Thoracic aorta (tissue), 2 donors: Measurements from ENCODE around the gene DENND5B. TPM values are rescaled to one million over a fixed set of nuclear protein-coding genes. Genes with fewer than 3 reads are reported as not detected.

ENCODE experiments used
- ATAC-seq: fragments of 150-250 bp; one replicate; pipeline ENCODE4 v1.8.0; 2017; ENCODE audit warnings: low read depth; ENCODE audit not compliant: insufficient number of reproducible peaks, low FRiP score
- DNase-seq: peaks from one replicate; pipeline ENCODE4 v3.0.0-alpha.2; 2020; ENCODE audit warnings: low spot score
- H3K27ac ChIP-seq, 2 donors: fragments of 200-600 bp; sonication (generic); 1 replicate in 1 of 2; 2 replicates in 1 of 2; pipeline ENCODE4 v1.5.1; 2016; ENCODE audit warnings: mild to moderate bottlenecking in 2 of 2, moderate library complexity in 2 of 2
- H3K27me3 ChIP-seq: fragments of 200-600 bp; sonication (generic); replicated peaks from 2 replicates; pipeline ENCODE4 v1.6.0; 2016; ENCODE audit warnings: mild to moderate bottlenecking; ENCODE audit not compliant: insufficient read depth
- H3K36me3 ChIP-seq: fragments of 200-600 bp; sonication (generic); one replicate; pipeline ENCODE4 v1.5.1; 2016
- H3K4me1 ChIP-seq, 2 donors: fragments of 200-600 bp; sonication (generic); 1 replicate in 1 of 2; 2 replicates in 1 of 2; pipeline versions ENCODE4 v1.5.1 to v1.6.0; 2016; ENCODE audit warnings: low read depth in 2 of 2, mild to moderate bottlenecking in 1 of 2; ENCODE audit not compliant: control insufficient read depth in 1 of 2
- H3K4me3 ChIP-seq: fragments of 200-600 bp; sonication (generic); 2 replicates; pipeline ENCODE4 v1.5.1; 2016; ENCODE audit warnings: mild to moderate bottlenecking
- H3K9me3 ChIP-seq: fragments of 200-600 bp; sonication (generic); 2 replicates; pipeline ENCODE4 v1.5.1; 2016
- total RNA-seq, 2 donors: library from RNA; depleted of rRNA; stranded (reverse); fragments of >200 nt; gene quantifications; one replicate each; pipeline versions ENCODE4 v1.1.0 to v1.2.3, GENCODE V29; 2016
- TF ChIP-seq, protein P1 (sequence below): fragments of 200-600 bp; sonication (generic); IDR thresholded peaks from one replicate; pipeline ENCODE4 v1.5.1; 2019; ENCODE audit warnings: antibody characterized with exemption

DENND5B gene
- total RNA-seq, 2 donors from 2014 or later: 28.6 to 43.9 TPM

DNA sequence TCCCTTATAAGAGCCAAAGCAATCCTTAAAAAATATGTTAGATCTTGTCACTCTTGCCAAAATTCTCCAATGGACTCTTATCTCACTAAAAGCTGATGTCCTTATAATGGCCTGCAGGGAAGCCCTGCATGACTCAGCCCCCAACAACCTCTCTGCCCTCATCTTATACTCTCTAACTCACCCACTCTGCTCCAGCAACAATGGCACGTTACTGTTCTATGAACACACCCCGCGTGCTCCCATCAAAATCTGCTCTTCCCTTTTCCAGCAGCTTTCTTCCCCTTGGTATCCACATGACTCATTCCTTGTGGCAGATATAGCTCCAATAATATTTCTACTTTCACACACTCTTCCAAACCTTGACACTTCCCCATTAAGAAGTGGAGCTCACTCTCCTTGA, 108.1 kb downstream of the DENND5B start:
- no peak for ATAC-seq

DNA sequence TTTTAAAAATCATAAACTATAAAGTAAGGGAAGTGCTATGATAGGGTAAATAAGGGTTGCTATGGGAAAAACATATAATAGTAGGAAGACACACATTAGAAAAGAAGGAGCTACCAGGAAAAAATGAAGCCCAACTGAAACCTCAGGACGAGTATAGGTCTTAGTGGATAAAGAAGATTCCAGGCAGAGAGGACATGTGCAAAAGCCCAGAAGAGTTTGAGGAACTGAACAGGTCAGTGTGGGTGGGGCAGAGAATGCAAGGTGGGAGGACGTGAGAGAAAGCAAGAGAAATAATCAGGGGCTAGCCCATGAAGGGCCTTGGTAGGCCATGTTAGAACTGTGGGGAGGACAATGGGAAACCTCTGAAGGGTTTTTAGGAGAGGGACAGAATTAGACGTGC, 109.5 kb downstream of the DENND5B start:
- peaks cover 2 to 8% of the 10 kb centered on the region in 2 donors for H3K4me1 ChIP-seq

More for the DNA sequence above, 108.1 kb downstream of the DENND5B start:
- no peak for DNase-seq
- H3K4me3 ChIP-seq: no peak overlapping the region
- TF ChIP-seq, protein P1, sequence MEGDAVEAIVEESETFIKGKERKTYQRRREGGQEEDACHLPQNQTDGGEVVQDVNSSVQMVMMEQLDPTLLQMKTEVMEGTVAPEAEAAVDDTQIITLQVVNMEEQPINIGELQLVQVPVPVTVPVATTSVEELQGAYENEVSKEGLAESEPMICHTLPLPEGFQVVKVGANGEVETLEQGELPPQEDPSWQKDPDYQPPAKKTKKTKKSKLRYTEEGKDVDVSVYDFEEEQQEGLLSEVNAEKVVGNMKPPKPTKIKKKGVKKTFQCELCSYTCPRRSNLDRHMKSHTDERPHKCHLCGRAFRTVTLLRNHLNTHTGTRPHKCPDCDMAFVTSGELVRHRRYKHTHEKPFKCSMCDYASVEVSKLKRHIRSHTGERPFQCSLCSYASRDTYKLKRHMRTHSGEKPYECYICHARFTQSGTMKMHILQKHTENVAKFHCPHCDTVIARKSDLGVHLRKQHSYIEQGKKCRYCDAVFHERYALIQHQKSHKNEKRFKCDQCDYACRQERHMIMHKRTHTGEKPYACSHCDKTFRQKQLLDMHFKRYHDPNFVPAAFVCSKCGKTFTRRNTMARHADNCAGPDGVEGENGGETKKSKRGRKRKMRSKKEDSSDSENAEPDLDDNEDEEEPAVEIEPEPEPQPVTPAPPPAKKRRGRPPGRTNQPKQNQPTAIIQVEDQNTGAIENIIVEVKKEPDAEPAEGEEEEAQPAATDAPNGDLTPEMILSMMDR: no peak
- no peaks in the 10 kb centered on the region for H3K9me3 ChIP-seq
- no peaks in the 10 kb centered on the region for H3K27me3 ChIP-seq
- H3K36me3 ChIP-seq: peaks cover 5% of the 10 kb centered on the region
- no peak overlapping the region for H3K27ac ChIP-seq
- H3K4me1 ChIP-seq: peaks cover 2 to 8% of the 10 kb centered on the region in 2 donors

DNA sequence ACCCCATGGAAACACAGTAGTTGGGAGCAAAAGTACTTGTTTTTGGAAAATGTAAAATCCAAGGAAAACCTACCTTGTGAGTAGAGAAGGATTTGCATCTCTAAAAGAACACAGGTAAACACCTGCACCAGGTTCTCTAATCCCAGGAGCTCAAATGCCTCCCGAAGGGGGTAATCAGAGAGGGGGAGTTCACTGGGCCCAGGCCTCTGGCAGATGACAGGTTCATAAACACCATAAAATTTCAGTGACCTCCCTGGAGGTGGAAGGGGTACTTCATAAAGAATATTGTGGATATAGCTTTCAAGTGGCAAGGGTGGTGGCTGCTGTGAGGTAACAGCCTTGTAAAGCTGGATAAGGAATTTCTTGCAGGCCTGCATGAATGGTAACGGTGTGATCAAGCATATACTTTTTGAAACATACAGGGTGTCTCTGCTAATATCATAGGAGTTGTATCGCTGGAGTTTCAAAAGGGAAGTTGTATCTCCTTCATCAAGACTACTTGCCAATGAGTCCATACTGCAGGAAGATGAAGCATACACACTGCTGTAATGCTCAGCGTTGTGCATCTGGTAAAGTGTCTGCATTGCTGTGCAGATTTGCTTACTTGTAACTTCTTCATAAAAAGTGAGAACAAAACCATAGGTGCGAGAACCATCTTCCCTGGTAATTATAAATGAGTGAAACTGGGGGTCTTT, 111.3 kb downstream of the DENND5B start:
- Histone ChIP-seq H3K4me3 (no peak overlapping the region), H3K27ac (no peak overlapping the region), H3K9me3 (no peaks in the 10 kb centered on the region), H3K27me3 (no peaks in the 10 kb centered on the region), H3K36me3 (peaks cover 5% of the 10 kb centered on the region), H3K4me1 (peaks cover 2 to 13% of the 10 kb centered on the region in 2 donors)
- TF ChIP-seq, protein P1: no peak
- ATAC-seq (no peak), DNase-seq (no peak)

More for the DNA sequence above, 109.5 kb downstream of the DENND5B start:
- H3K36me3 ChIP-seq: peaks cover 5% of the 10 kb centered on the region
- no peaks in the 10 kb centered on the region for H3K27me3 ChIP-seq
- TF ChIP-seq, protein P1: no peak
- no peaks in the 10 kb centered on the region for H3K9me3 ChIP-seq
- H3K4me3 ChIP-seq: no peak overlapping the region
- no peak overlapping the region for H3K27ac ChIP-seq
- DNase-seq (no peak), ATAC-seq (no peak)

- no peak for ATAC-seq
- H3K4me1 ChIP-seq: peaks cover 2 to 13% of the 10 kb centered on the region in 2 donors
- H3K27me3 ChIP-seq: no peaks in the 10 kb centered on the region
- H3K36me3 ChIP-seq: peaks cover 5% of the 10 kb centered on the region
- TF ChIP-seq, protein P1: no peak
- H3K27ac ChIP-seq: no peak overlapping the region
- no peak for DNase-seq
- H3K9me3 ChIP-seq: no peaks in the 10 kb centered on the region
- H3K4me3 ChIP-seq: no peak overlapping the region
These were observed 112.0 kb downstream of the DENND5B start for GRCh38 chr12:31478898-31479297.

- Histone ChIP-seq H3K4me1 (peaks cover 2 to 13% of the 10 kb centered on the region in 2 donors), H3K9me3 (no peaks in the 10 kb centered on the region), H3K4me3 (no peak overlapping the region), H3K27ac (no peak overlapping the region), H3K36me3 (peaks cover 5% of the 10 kb centered on the region), H3K27me3 (no peaks in the 10 kb centered on the region)
- DNase-seq (no peak), ATAC-seq (no peak)
- TF ChIP-seq, protein P1: no peak
These were observed 112.5 kb downstream of the DENND5B start for GRCh38 chr12:31478425-31478824.
